GM15510 (cell line): Measurements from ENCODE around the gene MT1F.

Source experiments
- POLR2A ChIP-seq: IDR thresholded peaks from 3 replicates; pipeline ENCODE4 v1.6.1; 2011; ENCODE audit warnings: borderline replicate concordance; ENCODE audit not compliant: insufficient read length; ENCODE audit errors: extremely low read depth

Gene MT1F

GRCh38 chr16:56697456-56698155 is 39.8 kb downstream of the MT1F start:
- no peak for TF ChIP-seq POLR2A

- no peak for TF ChIP-seq POLR2A
These were observed 42.4 kb downstream of the MT1F start for GRCh38 chr16:56700195-56700594.

- TF ChIP-seq POLR2A: no peak
These were observed 42.9 kb downstream of the MT1F start for GRCh38 chr16:56700631-56701030.

GRCh38 chr16:56701534-56701933 is 43.8 kb downstream of the MT1F start:
- no peak for TF ChIP-seq POLR2A

- TF ChIP-seq POLR2A: no peak
These were observed 45.1 kb downstream of the MT1F start for GRCh38 chr16:56702836-56703235.
